HepG2 (cell line): ENCODE data around the gene PRIMA1.

ENCODE experiments used
- ARNT ChIP-seq: fragments of 450-650 bp; IDR thresholded peaks from 2 replicates; pipeline ENCODE4 v1.6.1; 2017
- CTCF ChIP-seq: sonication (generic); formaldehyde crosslinking; IDR thresholded peaks from 2 replicates; pipeline ENCODE4 v1.5.0; 2020; ENCODE audit warnings: mild to moderate bottlenecking, missing genetic modification reagents, moderate library complexity
- EP300 ChIP-seq, 3 experiments: sonication (generic) in 1 of 3; formaldehyde crosslinking in 1 of 3; IDR thresholded peaks; 2 replicates each; pipeline versions ENCODE4 v1.5.1 to v1.6.1; 2011 to 2020; ENCODE audit warnings: low read depth in 2 of 3, low read length in 2 of 3, borderline replicate concordance in 1 of 3, improper control_type of control experiment in 1 of 3, mild to moderate bottlenecking in 1 of 3, missing genetic modification reagents in 1 of 3, moderate library complexity in 1 of 3
- HINFP ChIP-seq: sonication (generic); formaldehyde crosslinking; IDR thresholded peaks from 2 replicates; pipeline ENCODE4 v1.4.0; 2020; ENCODE audit warnings: low read depth, mild to moderate bottlenecking, missing genetic modification reagents
- HNRNPLL ChIP-seq: fragments of 200-400 bp; formaldehyde crosslinking; IDR thresholded peaks from 2 replicates; pipeline ENCODE4 v1.6.1; 2017; ENCODE audit warnings: mild to moderate bottlenecking, low read depth, low read length; ENCODE audit not compliant: poor library complexity, severe bottlenecking
- MED8 ChIP-seq: sonication (generic); formaldehyde crosslinking; IDR thresholded peaks from 2 replicates; pipeline ENCODE4 v1.8.1; 2023; ENCODE audit warnings: mild to moderate bottlenecking, missing genetic modification reagents; ENCODE audit not compliant: insufficient replicate concordance
- MXI1 ChIP-seq: IDR thresholded peaks from 3 replicates; pipeline ENCODE4 v1.6.1; 2012; ENCODE audit warnings: low read depth, low read length, inconsistent platforms, borderline replicate concordance
- POLR2AphosphoS5 ChIP-seq: IDR thresholded peaks from 2 replicates; pipeline ENCODE4 v1.6.1; 2012; ENCODE audit warnings: low read depth, low read length
- RAD51 ChIP-seq: fragments of 450-650 bp; IDR thresholded peaks from 2 replicates; pipeline ENCODE4 v1.6.1; 2016; ENCODE audit warnings: borderline replicate concordance
- TBL1XR1 ChIP-seq: fragments of 150-350 bp; IDR thresholded peaks from 2 replicates; pipeline ENCODE4 v1.6.1; 2014; ENCODE audit warnings: borderline replicate concordance, low read length; ENCODE audit not compliant: partially characterized antibody
- THAP9 ChIP-seq: sonication (generic); formaldehyde crosslinking; IDR thresholded peaks from 2 replicates; pipeline ENCODE4; 2020; ENCODE audit warnings: missing genetic modification reagents, mild to moderate bottlenecking, borderline replicate concordance
- ZBTB37 ChIP-seq: sonication (generic); formaldehyde crosslinking; IDR thresholded peaks from 2 replicates; pipeline ENCODE4 v1.4.0; 2020; ENCODE audit warnings: mild to moderate bottlenecking, missing genetic modification reagents
- ZNF234 ChIP-seq: sonication (generic); formaldehyde crosslinking; conservative IDR thresholded peaks from 2 replicates; pipeline ENCODE4 v1.5.1; 2020; ENCODE audit warnings: mild to moderate bottlenecking, missing genetic modification reagents

- TF ChIP-seq EP300 (IDR thresholded peaks at IDR 0.05; ENCODE audit: low read depth in 2 of 2, low read length in 2 of 2) = no peak
- TF ChIP-seq EP300 (CRISPR knock-in tag; IDR thresholded peaks at IDR 0.05; ENCODE audit: borderline replicate concordance) = no peak
- TF ChIP-seq CTCF = no peak
- TF ChIP-seq THAP9 (CRISPR knock-in tag) = no peak
- TF ChIP-seq ZNF234 (CRISPR knock-in tag) = no peak
- TF ChIP-seq POLR2AphosphoS5 = no peak
- no peak for TF ChIP-seq ARNT
- TF ChIP-seq MED8 = no peak
- TF ChIP-seq TBL1XR1 = no peak
- no peak for TF ChIP-seq HINFP (CRISPR knock-in tag)
- no peak for TF ChIP-seq ZBTB37 (CRISPR knock-in tag)
- TF ChIP-seq MXI1 = no peak
- TF ChIP-seq HNRNPLL = no peak
- no peak for TF ChIP-seq RAD51
These were observed 72.9 kb downstream of the PRIMA1 start for GRCh38 chr14:93715279-93715927.
